Breast epithelium (tissue), 4 donors: ENCODE data around the gene PNMA6A. TPM values are rescaled to one million over a fixed set of nuclear protein-coding genes. Genes with fewer than 3 reads are reported as not detected.

Source experiments
- DNase-seq, 2 donors: peaks; one replicate each; pipeline ENCODE4 v3.0.0-alpha.2; 2019; ENCODE audit warnings: low spot score in 2 of 2
- H3K27ac ChIP-seq, 2 donors: fragments of 200-600 bp; sonication (generic) in 1 of 2; one replicate each; pipeline ENCODE4 v1.5.1; 2016 to 2019; ENCODE audit warnings: mild to moderate bottlenecking in 1 of 2
- H3K27me3 ChIP-seq, 2 donors: fragments of 200-600 bp; sonication (generic) in 1 of 2; one replicate each; pipeline versions ENCODE4 v1.5.1 to v1.6.0; 2017 to 2019; ENCODE audit warnings: control low read depth in 1 of 2, mild to moderate bottlenecking in 1 of 2
- H3K36me3 ChIP-seq: fragments of 200-600 bp; one replicate; pipeline ENCODE4 v1.5.1; 2019
- H3K4me1 ChIP-seq, 2 donors: fragments of 200-600 bp; sonication (generic); one replicate each; pipeline ENCODE4 v1.5.1; 2016 to 2019; ENCODE audit warnings: control low read depth in 1 of 2
- H3K4me3 ChIP-seq, 3 donors: fragments of 200-600 bp; sonication (generic); 1 replicate in 2 of 3; 2 replicates in 1 of 3; pipeline ENCODE4 v1.5.1; 2016 to 2019; ENCODE audit warnings: mild to moderate bottlenecking in 3 of 3, moderate library complexity in 2 of 3
- H3K9me3 ChIP-seq, 2 donors: fragments of 200-600 bp; sonication (generic) in 1 of 2; one replicate each; pipeline ENCODE4 v1.5.1; 2016 to 2019; ENCODE audit warnings: control low read depth in 1 of 2
- POLR2A ChIP-seq: fragments of 450-650 bp; IDR thresholded peaks from one replicate; pipeline ENCODE4 v1.6.1; 2016; ENCODE audit warnings: antibody characterized with exemption, mild to moderate bottlenecking, moderate library complexity
- POLR2AphosphoS5 ChIP-seq, 3 donors: sonication (generic); formaldehyde crosslinking; IDR thresholded peaks; one replicate each; pipeline ENCODE4 v1.6.1; 2017; ENCODE audit warnings: antibody characterized with exemption in 3 of 3
- intact Hi-C: fragments of 100-400 bp; cut with DNase I; formaldehyde crosslinking; loops from one replicate; pipeline ENCODE4 v1.15.1; 2023; ENCODE audit warnings: low total_unique reads
- total RNA-seq, 3 donors: library from RNA; depleted of rRNA; stranded (reverse); fragments of >200 nt; gene quantifications; one replicate each; pipeline ENCODE4 v1.1.0, GENCODE V29; 2016
- TF ChIP-seq, protein P1 (sequence below), 3 donors: fragments of 450-650 bp; IDR thresholded peaks; one replicate each; pipeline ENCODE4 v1.5.1; 2016 to 2017; ENCODE audit warnings: antibody characterized with exemption in 3 of 3, mild to moderate bottlenecking in 3 of 3, moderate library complexity in 3 of 3

PNMA6A gene
- total RNA-seq, 3 donors from 2014 or later, result 0.33 to 1.8 (median 0.73) TPM

DNA sequence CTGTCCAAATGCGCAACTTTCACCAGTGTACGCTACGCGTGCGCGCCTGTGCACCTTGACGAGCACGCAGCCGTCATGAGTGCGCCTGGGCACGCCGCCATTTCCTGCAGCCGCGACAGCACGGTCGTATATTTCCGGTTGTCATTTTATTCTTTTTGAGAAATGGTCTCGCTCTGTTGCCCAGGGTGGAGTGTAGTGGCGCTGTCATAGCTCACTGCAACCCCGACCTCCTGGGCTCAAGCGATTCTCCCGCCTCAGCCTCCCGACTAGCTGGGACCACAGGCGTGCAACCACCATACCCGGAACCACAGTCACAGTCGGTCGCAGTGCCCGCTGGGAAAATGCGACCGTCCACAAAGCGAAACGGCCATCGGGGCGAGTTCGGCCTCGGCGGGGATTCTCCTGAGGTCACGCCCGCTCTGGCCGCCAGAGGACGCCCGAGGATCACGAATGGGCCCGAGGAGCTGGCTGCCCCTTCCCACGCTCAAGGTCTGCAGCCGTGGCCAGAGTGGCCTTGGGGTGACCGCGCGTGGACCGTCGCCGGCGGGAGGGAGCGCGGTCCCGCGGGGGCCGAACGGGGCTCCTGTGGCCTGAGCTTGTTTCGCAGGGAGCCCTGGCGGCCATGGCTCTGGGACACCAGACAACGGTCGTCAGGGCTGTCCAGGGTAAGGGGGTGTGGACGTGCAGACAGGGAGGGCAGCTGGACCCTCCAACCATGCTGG is 39.7 kb upstream of the PNMA6A start:
- peak overlapping the region; percentile 28 to 60 (median 36) for H3K4me3 ChIP-seq
- H3K9me3 ChIP-seq, result peaks cover 0 to 5% of the 10 kb centered on the region in 2 donors
- intact Hi-C loops, result no loop called here
- TF ChIP-seq, protein P1, sequence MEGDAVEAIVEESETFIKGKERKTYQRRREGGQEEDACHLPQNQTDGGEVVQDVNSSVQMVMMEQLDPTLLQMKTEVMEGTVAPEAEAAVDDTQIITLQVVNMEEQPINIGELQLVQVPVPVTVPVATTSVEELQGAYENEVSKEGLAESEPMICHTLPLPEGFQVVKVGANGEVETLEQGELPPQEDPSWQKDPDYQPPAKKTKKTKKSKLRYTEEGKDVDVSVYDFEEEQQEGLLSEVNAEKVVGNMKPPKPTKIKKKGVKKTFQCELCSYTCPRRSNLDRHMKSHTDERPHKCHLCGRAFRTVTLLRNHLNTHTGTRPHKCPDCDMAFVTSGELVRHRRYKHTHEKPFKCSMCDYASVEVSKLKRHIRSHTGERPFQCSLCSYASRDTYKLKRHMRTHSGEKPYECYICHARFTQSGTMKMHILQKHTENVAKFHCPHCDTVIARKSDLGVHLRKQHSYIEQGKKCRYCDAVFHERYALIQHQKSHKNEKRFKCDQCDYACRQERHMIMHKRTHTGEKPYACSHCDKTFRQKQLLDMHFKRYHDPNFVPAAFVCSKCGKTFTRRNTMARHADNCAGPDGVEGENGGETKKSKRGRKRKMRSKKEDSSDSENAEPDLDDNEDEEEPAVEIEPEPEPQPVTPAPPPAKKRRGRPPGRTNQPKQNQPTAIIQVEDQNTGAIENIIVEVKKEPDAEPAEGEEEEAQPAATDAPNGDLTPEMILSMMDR (IDR thresholded peaks at IDR 0.05), result peak; percentile 76 to 85 (median 83)
- TF ChIP-seq POLR2AphosphoS5 (IDR thresholded peaks at IDR 0.05), result no peak
- DNase-seq, result peak; percentile 29 to 69
- peaks cover 0 to 64% of the 10 kb centered on the region in 2 donors for H3K27me3 ChIP-seq
- no peak overlapping the region for H3K27ac ChIP-seq
- no peaks in the 10 kb centered on the region for H3K4me1 ChIP-seq
- H3K36me3 ChIP-seq, result no peaks in the 10 kb centered on the region

DNA sequence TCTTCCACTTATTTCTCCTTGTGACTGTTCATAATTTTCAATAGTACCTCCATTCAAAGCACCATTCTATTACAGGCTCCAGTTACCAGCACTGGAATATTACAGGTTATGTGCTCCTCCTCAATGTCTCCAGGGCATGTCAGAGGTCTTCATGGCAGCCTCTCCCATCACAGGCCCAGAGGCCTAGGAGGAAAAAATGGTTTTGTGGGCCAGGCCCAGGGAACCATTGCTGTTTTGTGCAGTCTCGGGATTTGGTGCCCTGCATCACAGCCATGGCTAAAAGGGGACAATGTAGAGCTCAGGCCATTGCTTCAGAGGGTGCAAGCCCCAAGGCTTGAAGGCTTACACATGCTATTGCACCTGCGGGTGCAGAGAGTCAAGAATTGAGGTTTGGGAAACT is 23.2 kb upstream of the PNMA6A start:
- TF ChIP-seq POLR2A (no peak), POLR2AphosphoS5 (IDR thresholded peaks at IDR 0.05) (no peak)
- TF ChIP-seq, protein P1 (IDR thresholded peaks at IDR 0.05), result no peak
- Histone ChIP-seq H3K4me3 (no peak overlapping the region), H3K27me3 (peaks cover 0 to 35% of the 10 kb centered on the region in 2 donors), H3K4me1 (no peaks in the 10 kb centered on the region), H3K9me3 (peaks cover 0 to 15% of the 10 kb centered on the region in 2 donors), H3K27ac (no peak overlapping the region), H3K36me3 (no peaks in the 10 kb centered on the region)
- DNase-seq, result no peak
- intact Hi-C loops, result no loop called here

- Histone ChIP-seq H3K27ac (no peak overlapping the region), H3K27me3 (peaks cover 0 to 43% of the 10 kb centered on the region in 2 donors), H3K4me3 (no peak overlapping the region), H3K9me3 (peaks cover 0 to 15% of the 10 kb centered on the region in 2 donors), H3K4me1 (no peaks in the 10 kb centered on the region), H3K36me3 (no peaks in the 10 kb centered on the region)
- DNase-seq, result no peak
- intact Hi-C loops, result no loop called here
- TF ChIP-seq POLR2AphosphoS5 (IDR thresholded peaks at IDR 0.05) (no peak), POLR2A (no peak)
- TF ChIP-seq, protein P1 (IDR thresholded peaks at IDR 0.05), result no peak
Measured at GRCh38 chrX:153052534-153052933, 19.7 kb upstream of the PNMA6A start.

DNA sequence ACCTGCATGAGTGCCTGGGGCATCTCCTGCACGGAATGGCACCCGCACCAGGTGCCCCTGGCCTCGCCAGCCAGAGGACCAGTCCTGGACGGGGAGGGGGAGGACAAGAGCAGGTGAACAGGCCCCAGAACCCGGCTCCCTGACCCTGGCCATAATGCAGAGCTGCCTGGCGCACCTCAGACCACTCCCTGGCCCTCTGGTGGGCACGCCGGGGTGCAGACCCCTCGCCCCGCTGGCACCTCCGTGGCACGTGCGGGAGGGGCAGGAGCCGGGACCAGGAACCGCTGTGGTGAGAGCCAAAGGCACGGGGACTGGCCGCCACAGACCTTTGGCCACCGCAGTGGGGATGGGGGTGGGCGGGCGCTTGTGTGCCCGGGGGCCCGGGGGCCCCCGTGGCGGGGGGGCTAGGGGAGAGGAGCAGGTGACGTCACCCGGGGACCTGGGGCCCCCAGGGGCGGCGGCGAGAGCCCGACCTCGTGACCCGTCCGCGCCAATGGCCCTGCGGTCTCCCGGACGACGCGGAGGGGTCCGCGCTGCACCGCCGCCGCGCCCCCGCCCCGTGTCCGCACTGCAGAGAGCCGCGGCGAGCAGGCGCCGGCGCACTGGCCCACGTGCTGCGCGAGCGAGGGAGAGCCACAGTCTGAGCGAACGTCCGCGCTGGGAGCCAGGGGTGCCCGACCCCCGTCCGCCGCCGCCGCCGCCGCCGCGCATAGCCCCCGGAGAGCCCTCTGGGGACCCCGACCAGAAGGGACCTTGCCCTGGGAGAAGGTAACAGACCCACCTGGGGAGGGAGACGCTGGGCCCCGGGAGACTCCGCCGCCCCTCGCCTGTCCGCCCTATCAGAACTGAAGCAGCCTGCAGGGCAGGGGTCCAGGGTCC is 16.1 kb upstream of the PNMA6A start, which contains the start of gene PNMA3:
TSS of gene PNMA3 (plus strand) at position 600 of the 879 bp plus-strand sequence. CDS start 586 bp downstream, outside the sequence.
- Histone ChIP-seq H3K4me1 (no peaks in the 10 kb centered on the region), H3K4me3 (peak within 1 kb of the TSS in 2 of 3 donors; percentile 29 to 52), H3K36me3 (no peaks in the 10 kb centered on the region), H3K9me3 (no peaks in the 10 kb centered on the region), H3K27me3 (peaks cover 0 to 67% of the 10 kb centered on the region in 2 donors), H3K27ac (no peak within 1 kb of the TSS)
- intact Hi-C loops, result no loop called here
- DNase-seq, result no peak
- TF ChIP-seq POLR2A, result no peak
- no peak for TF ChIP-seq POLR2AphosphoS5 (IDR thresholded peaks at IDR 0.05)
- TF ChIP-seq, protein P1 (IDR thresholded peaks at IDR 0.05), result no peak
